ENCODE data around the gene CALM3.
A peak's percentile ranks its signal among the peaks of the same experiment; 100 is the strongest.

CALM3 gene

GRCh38 chr19:46620267-46620666 is 19.1 kb downstream of the CALM3 start:
- Histone ChIP-seq H3K4me2 (ENCODE audit: low read length, poor library complexity, severe bottlenecking) (no peak overlapping the region), H3K9me3 (ENCODE audit: control insufficient read depth, low read length) (no peaks in the 10 kb centered on the region), H2BK120ac (ENCODE audit: low read depth, low read length) (peak overlapping the region; percentile 45), H3K79me1 (replicated peaks; ENCODE audit: low read length, poor library complexity, severe bottlenecking) (no peaks in the 10 kb centered on the region), H2BK5ac (ENCODE audit: low read depth, low read length, poor library complexity, severe bottlenecking) (no peak overlapping the region), H3K9ac (ENCODE audit: low read length) (no peak overlapping the region), H3K4me1 (ENCODE audit: control insufficient read depth, insufficient read depth, low read depth, low read length) (peaks cover 12% of the 10 kb centered on the region), H3K18ac (ENCODE audit: low read depth in 1 of 2, low read length in 2 of 2) (peak overlapping the region; percentile 7 to 50), H4K91ac (ENCODE audit: low read length) (peak overlapping the region; percentile 67), H2AK5ac (ENCODE audit: low read length, severe bottlenecking) (no peak overlapping the region), H2BK15ac (ENCODE audit: low read depth, poor library complexity, severe bottlenecking) (no peak overlapping the region), H3K27me3 (ENCODE audit: control insufficient read depth in 1 of 2, insufficient read depth in 1 of 2, low read length in 2 of 2) (peaks cover 0 to 19% of the 10 kb centered on the region in 2 experiments), H2BK12ac (ENCODE audit: low read length in 2 of 2) (peak overlapping the region; percentile 17 to 69), H2AFZ (ENCODE audit: low read depth, low read length) (no peak overlapping the region), H3K36me3 (ENCODE audit: control insufficient read depth in 1 of 2, insufficient read depth in 2 of 2, low read depth in 1 of 2, low read length in 2 of 2) (peaks cover 0 to 5% of the 10 kb centered on the region in 2 experiments), H3K4ac (ENCODE audit: low read depth in 1 of 2, low read length in 2 of 2) (peak overlapping the region; percentile 2 to 47), H3K4me3 (ENCODE audit: insufficient read depth in 1 of 2, low read depth in 1 of 2, low read length in 2 of 2) (no peak overlapping the region), H3K27ac (ENCODE audit: low read length, poor library complexity, severe bottlenecking) (no peak overlapping the region), H4K8ac (ENCODE audit: low read length) (peak overlapping the region; percentile 14), H3K14ac (ENCODE audit: low read length in 2 of 2) (no peak overlapping the region), H3K23ac (ENCODE audit: low read length in 2 of 2) (no peak overlapping the region)
- WGBS = 84% methylated on average over 3 of the region's 3 CpGs
- no peak for DNase-seq

GRCh38 chr19:46620716-46621115 is 19.6 kb downstream of the CALM3 start:
- H3K79me1 ChIP-seq (replicated peaks; ENCODE audit: low read length, poor library complexity, severe bottlenecking) = no peaks in the 10 kb centered on the region
- 23% methylated on average over 6 of the region's 6 CpGs for WGBS

GRCh38 chr19:46621191-46622117 is 20.3 kb downstream of the CALM3 start:
- H4K8ac ChIP-seq (ENCODE audit: low read length) = peak overlapping the region; percentile 92

More at GRCh38 chr19:46620716-46621115, 19.6 kb downstream of the CALM3 start:
- no peak overlapping the region for H4K91ac ChIP-seq (ENCODE audit: low read length)
- peaks cover 12% of the 10 kb centered on the region for H3K4me1 ChIP-seq (ENCODE audit: control insufficient read depth, insufficient read depth, low read depth, low read length)
- no peaks in the 10 kb centered on the region for H3K9me3 ChIP-seq (ENCODE audit: control insufficient read depth, low read length)
- H2BK15ac ChIP-seq (ENCODE audit: low read depth, poor library complexity, severe bottlenecking) = peak overlapping the region; percentile 6
- H2BK120ac ChIP-seq (ENCODE audit: low read depth, low read length) = no peak overlapping the region
- no peak overlapping the region for H2BK5ac ChIP-seq (ENCODE audit: low read depth, low read length, poor library complexity, severe bottlenecking)
- H2AFZ ChIP-seq (ENCODE audit: low read depth, low read length) = no peak overlapping the region
- peak; percentile 92 for DNase-seq
- no peak overlapping the region for H3K4me3 ChIP-seq (ENCODE audit: insufficient read depth in 1 of 2, low read depth in 1 of 2, low read length in 2 of 2)
- no peak overlapping the region for H3K4me2 ChIP-seq (ENCODE audit: low read length, poor library complexity, severe bottlenecking)
- H3K36me3 ChIP-seq (ENCODE audit: control insufficient read depth in 1 of 2, insufficient read depth in 2 of 2, low read depth in 1 of 2, low read length in 2 of 2) = peaks cover 0 to 5% of the 10 kb centered on the region in 2 experiments
- H3K4ac ChIP-seq (ENCODE audit: low read depth in 1 of 2, low read length in 2 of 2) = peak overlapping the region in 1 of 2 experiments; percentile 92
- no peak overlapping the region for H3K27ac ChIP-seq (ENCODE audit: low read length, poor library complexity, severe bottlenecking)
- H3K23ac ChIP-seq (ENCODE audit: low read length in 2 of 2) = no peak overlapping the region
- H4K8ac ChIP-seq (ENCODE audit: low read length) = peak overlapping the region; percentile 92
- H3K18ac ChIP-seq (ENCODE audit: low read depth in 1 of 2, low read length in 2 of 2) = peak overlapping the region; percentile 50 to 79
- H3K9ac ChIP-seq (ENCODE audit: low read length) = peak overlapping the region; percentile 29
- no peak overlapping the region for H2AK5ac ChIP-seq (ENCODE audit: low read length, severe bottlenecking)
- peak overlapping the region; percentile 17 to 100 for H2BK12ac ChIP-seq (ENCODE audit: low read length in 2 of 2)
- H3K27me3 ChIP-seq (ENCODE audit: control insufficient read depth in 1 of 2, insufficient read depth in 1 of 2, low read length in 2 of 2) = peaks cover 0 to 19% of the 10 kb centered on the region in 2 experiments
- H3K14ac ChIP-seq (ENCODE audit: low read length in 2 of 2) = no peak overlapping the region

GRCh38 chr19:46622118-46622446 is 21.0 kb downstream of the CALM3 start:
- Histone ChIP-seq H3K4me3 (ENCODE audit: insufficient read depth in 1 of 2, low read depth in 1 of 2, low read length in 2 of 2) (peak overlapping the region in 1 of 2 experiments; percentile 60), H2BK15ac (ENCODE audit: low read depth, poor library complexity, severe bottlenecking) (peak overlapping the region; percentile 94), H2AK5ac (ENCODE audit: low read length, severe bottlenecking) (no peak overlapping the region), H3K23ac (ENCODE audit: low read length in 2 of 2) (no peak overlapping the region), H2BK120ac (ENCODE audit: low read depth, low read length) (peak overlapping the region; percentile 66), H2BK5ac (ENCODE audit: low read depth, low read length, poor library complexity, severe bottlenecking) (no peak overlapping the region), H3K79me1 (replicated peaks; ENCODE audit: low read length, poor library complexity, severe bottlenecking) (no peaks in the 10 kb centered on the region), H3K27me3 (ENCODE audit: control insufficient read depth in 1 of 2, insufficient read depth in 1 of 2, low read length in 2 of 2) (peaks cover 0 to 19% of the 10 kb centered on the region in 2 experiments), H3K4me2 (ENCODE audit: low read length, poor library complexity, severe bottlenecking) (no peak overlapping the region), H3K9ac (ENCODE audit: low read length) (peak overlapping the region; percentile 60), H3K36me3 (ENCODE audit: control insufficient read depth in 1 of 2, insufficient read depth in 2 of 2, low read depth in 1 of 2, low read length in 2 of 2) (peaks cover 0 to 5% of the 10 kb centered on the region in 2 experiments), H2AFZ (ENCODE audit: low read depth, low read length) (no peak overlapping the region), H2BK12ac (ENCODE audit: low read length in 2 of 2) (peak overlapping the region; percentile 99 to 100), H4K8ac (ENCODE audit: low read length) (peak overlapping the region; percentile 92), H3K18ac (ENCODE audit: low read depth in 1 of 2, low read length in 2 of 2) (peak overlapping the region; percentile 16 to 71), H3K27ac (ENCODE audit: low read length, poor library complexity, severe bottlenecking) (no peak overlapping the region), H3K4ac (ENCODE audit: low read depth in 1 of 2, low read length in 2 of 2) (peak overlapping the region in 1 of 2 experiments; percentile 68), H3K4me1 (ENCODE audit: control insufficient read depth, insufficient read depth, low read depth, low read length) (peaks cover 8% of the 10 kb centered on the region), H4K91ac (ENCODE audit: low read length) (peak overlapping the region; percentile 93), H3K9me3 (ENCODE audit: control insufficient read depth, low read length) (no peaks in the 10 kb centered on the region), H3K14ac (ENCODE audit: low read length in 2 of 2) (peak overlapping the region in 1 of 2 experiments; percentile 79)
- DNase-seq = no peak
- 79% methylated on average over 7 of the region's 7 CpGs for WGBS

More at GRCh38 chr19:46621191-46622117, 20.3 kb downstream of the CALM3 start:
- Histone ChIP-seq H3K14ac (ENCODE audit: low read length in 2 of 2) (peak overlapping the region in 1 of 2 experiments; percentile 86), H2BK120ac (ENCODE audit: low read depth, low read length) (peak overlapping the region; percentile 92), H2BK5ac (ENCODE audit: low read depth, low read length, poor library complexity, severe bottlenecking) (no peak overlapping the region), H4K91ac (ENCODE audit: low read length) (peak overlapping the region; percentile 97), H3K4me2 (ENCODE audit: low read length, poor library complexity, severe bottlenecking) (no peak overlapping the region), H3K9me3 (ENCODE audit: control insufficient read depth, low read length) (no peaks in the 10 kb centered on the region), H3K18ac (ENCODE audit: low read depth in 1 of 2, low read length in 2 of 2) (peak overlapping the region; percentile 79 to 99), H2AK5ac (ENCODE audit: low read length, severe bottlenecking) (no peak overlapping the region), H2AFZ (ENCODE audit: low read depth, low read length) (no peak overlapping the region), H2BK12ac (ENCODE audit: low read length in 2 of 2) (peak overlapping the region; percentile 99 to 100), H2BK15ac (ENCODE audit: low read depth, poor library complexity, severe bottlenecking) (peak overlapping the region; percentile 94), H3K79me1 (replicated peaks; ENCODE audit: low read length, poor library complexity, severe bottlenecking) (no peaks in the 10 kb centered on the region), H3K23ac (ENCODE audit: low read length in 2 of 2) (peak overlapping the region in 1 of 2 experiments; percentile 6), H3K27me3 (ENCODE audit: control insufficient read depth in 1 of 2, insufficient read depth in 1 of 2, low read length in 2 of 2) (peaks cover 0 to 19% of the 10 kb centered on the region in 2 experiments), H3K4me3 (ENCODE audit: insufficient read depth in 1 of 2, low read depth in 1 of 2, low read length in 2 of 2) (peak overlapping the region in 1 of 2 experiments; percentile 16), H3K27ac (ENCODE audit: low read length, poor library complexity, severe bottlenecking) (no peak overlapping the region), H3K9ac (ENCODE audit: low read length) (peak overlapping the region; percentile 60), H3K4ac (ENCODE audit: low read depth in 1 of 2, low read length in 2 of 2) (peak overlapping the region; percentile 76 to 92), H3K36me3 (ENCODE audit: control insufficient read depth in 1 of 2, insufficient read depth in 2 of 2, low read depth in 1 of 2, low read length in 2 of 2) (peaks cover 0 to 5% of the 10 kb centered on the region in 2 experiments), H3K4me1 (ENCODE audit: control insufficient read depth, insufficient read depth, low read depth, low read length) (peaks cover 12% of the 10 kb centered on the region)
- no peak for DNase-seq
- 53% methylated on average over 30 of the region's 32 CpGs for WGBS
